GM19351 (cell line): ENCODE data around the gene CDKN1C.

Experiments
- ATAC-seq: cut with Tn5 transposase; IDR thresholded peaks from one replicate; pipeline ENCODE4 v1.9.1; 2021; ENCODE audit warnings: mild to moderate bottlenecking, moderate library complexity; ENCODE audit not compliant: unreplicated experiment

Gene CDKN1C

DNA sequence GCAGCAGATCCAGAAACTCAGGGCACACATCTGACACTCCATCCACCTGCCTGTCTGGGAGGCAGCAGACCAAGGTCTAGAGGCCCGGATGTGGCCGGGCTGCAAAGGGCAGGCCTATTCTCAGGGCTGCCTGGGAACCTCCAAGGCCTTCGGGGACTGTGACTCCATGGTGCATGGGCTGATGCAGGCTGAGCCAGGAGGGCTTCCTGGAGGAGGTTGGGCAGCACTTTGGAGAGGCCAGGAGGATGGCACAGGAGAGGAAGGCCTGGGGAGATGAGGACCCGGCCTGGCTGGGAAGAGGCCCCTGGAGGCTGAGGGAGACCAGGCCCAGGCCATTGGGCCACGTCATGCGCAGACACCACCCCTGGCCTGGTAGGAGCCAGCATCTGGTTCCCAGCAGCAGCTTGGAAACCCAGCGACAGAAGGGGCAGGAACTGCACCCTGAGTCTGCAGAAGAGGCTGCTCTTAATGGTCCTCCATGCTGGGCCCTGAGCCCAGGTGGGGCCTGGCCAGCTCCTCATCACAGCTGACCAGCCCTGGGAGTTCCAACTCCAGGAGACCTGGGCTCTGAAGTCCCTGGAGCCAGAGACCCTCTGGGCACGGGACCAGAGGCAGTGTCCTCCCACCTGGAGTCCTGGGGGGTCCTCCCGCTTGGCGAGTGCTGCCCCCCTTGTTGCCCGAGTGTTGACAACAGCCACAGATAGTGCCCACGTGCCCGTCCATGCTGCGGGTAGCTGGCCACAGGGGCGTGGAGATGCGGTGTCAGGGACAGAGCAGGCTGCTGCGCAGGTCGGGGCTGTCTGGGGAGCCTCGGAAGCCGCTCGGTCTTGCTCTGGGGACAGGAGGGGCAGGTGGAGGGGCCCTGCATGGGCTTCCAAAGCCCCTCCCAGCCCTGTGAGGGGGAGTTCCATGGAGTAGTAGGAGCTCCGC is 38.1 kb upstream of the CDKN1C start:
- no peak for ATAC-seq

DNA sequence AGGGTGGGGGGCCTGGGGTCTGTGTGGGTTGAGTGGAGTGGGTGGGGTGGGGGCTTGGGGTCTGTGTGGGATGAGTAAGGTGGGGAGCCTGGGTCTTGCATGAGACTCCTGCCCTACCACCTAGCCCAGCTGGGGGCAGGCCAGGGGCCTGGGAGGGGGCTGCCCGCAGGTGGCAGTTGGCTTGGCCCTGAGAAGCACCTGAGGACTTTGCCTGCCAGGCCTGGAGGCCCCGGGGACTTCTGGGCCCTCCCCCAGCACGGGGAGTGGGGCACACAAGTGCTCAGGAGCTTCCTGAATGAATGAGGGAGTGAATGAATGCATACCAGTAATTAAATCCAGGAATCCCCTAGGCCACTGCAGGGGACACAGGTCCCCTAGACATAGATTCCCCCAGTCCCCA is 37.1 kb upstream of the CDKN1C start:
- ATAC-seq, result no peak

DNA sequence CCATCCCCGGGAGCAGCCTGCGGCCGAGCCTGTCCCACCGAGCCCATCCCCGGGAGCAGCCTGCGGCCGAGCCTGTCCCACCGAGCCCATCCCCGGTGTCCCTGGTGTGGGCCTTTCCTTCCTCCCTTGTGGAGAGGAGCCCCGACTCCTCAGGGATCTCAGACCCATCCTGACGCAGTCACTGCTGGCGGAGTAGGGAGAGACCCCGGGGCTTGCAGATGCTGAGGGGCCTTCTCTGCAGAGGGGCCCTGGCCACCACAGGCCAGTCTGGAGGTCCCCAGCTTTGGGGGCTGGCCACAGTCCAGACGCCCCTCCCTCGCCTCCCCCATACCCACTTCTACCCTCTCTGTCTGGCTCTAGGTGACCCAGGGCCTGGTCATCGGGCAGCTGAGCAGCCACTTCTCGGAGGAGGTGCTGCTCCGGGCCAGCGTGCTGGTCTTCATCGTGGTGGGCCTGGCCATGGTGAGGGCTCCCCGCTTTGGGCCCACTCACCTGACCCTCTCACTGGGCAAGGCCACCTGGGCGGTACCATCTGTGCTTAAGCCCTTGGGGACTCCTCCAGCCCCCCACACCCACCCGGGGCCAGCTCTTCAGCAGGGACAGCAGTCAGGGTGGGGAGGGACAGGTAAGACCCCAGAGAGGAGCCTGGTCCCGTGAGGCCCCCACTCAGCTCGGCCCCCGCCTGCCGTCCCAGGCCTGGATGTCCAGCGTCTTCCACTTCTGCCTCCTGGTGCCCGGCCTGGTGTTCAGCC is 36.3 kb upstream of the CDKN1C start:
- no peak for ATAC-seq

DNA sequence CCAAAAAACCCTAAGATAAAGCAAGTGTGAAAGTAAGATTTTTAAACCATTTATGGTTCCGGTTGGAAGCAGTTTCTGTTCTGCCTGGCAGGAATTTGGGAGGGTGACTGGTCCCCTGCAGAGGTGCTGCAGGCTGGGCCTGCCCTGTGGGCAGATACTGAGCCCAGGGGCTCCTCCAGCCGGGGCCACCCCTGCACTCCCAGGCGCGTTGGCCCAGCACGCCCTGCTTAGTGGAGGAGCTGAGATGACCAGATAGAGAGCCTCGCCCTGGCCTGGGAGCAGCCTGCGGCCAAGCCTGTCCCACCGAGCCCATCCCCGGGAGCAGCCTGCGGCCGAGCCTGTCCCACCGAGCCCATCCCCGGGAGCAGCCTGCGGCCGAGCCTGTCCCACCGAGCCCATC is 35.7 kb upstream of the CDKN1C start:
- ATAC-seq, result no peak

DNA sequence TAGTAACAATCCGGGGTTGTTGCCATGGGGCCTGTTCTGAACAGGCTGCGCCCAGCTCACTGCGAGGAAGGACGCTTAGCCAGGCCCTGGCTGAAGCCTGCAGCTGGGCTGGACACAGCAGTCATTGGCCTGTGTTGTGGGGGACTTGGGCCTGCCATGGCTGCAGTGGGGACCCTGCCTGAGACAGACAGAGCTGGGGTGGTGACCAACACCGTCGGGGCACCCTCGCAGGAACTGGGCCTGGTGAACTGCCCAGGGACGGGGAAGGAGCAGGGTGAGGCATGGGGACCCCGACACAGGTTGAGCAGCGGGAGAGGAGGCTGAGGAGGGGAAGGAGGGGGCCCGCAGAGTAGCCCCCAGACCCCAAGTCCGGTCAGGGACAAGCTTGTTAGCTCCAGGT is 34.8 kb upstream of the CDKN1C start:
- ATAC-seq, result no peak

DNA sequence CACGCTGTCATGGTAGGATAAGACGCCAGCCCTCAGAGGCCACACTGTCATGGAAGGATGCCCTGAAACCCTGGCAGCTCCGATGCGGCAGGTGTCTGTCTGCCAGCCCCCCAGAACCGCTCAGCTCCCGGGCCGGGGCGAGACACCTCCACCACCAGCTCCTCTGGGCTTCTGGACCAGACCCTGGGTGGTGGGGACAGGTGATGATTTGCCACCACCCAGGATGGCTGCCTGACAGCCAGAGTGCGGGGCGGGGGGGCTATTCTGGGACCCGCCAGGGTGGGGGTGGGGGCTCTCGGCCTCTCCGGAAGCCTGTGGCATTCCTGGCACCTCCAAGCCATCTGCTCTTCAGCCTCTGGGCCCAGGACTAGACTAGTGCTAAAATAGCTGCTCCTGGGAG is 34.3 kb upstream of the CDKN1C start:
- ATAC-seq, result no peak

DNA sequence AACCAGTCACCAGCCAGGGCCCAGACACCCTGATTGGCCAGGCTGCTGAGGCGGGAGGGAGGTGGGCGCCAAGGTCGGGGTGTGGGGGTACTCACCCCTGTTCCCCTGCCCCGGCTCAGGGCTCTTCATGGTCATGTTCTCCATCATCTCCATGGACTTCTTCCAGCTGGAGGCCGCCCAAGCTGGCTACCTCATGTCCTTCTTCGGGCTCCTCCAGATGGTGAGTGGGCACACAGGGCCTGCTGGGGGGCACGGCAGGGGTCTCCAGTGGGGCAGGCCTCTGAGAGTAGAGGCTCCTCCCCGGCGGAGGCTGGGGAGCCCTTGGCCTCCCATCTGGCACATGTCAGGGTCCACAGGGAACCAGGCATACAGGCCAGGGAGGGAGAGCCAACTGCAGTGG is 33.6 kb upstream of the CDKN1C start:
- ATAC-seq, result no peak

DNA sequence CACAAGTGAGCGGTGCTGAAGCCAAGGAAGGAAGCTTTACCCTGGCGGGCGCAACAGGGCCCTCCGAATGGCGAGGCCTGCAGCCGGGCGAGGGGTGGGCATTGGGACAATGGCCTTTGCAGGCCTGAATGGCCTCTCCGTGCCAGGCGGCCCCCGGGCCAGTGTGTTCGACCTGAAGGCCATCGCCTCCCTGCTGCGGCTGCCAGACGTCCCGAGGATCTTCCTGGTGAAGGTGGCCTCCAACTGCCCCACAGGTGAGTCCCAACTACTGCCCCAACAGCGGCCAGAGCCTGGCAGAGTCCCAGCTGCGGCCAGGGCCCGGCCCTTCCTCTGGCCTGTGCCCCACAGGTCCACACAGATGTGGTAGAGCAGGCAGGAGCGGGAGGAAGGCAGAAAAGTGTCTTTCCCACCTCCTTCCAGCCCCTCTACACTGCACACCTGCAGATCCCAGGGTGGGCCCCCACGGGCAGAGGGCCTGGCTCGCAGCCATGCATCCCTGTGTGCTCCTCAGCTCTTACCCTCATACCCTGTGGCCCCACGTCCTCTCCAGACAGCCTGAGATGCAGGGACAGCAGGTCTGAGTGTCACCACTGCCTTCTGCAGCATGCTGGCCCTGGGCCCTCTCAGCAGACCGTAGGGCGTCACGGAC is 32.4 kb upstream of the CDKN1C start:
- no peak for ATAC-seq

DNA sequence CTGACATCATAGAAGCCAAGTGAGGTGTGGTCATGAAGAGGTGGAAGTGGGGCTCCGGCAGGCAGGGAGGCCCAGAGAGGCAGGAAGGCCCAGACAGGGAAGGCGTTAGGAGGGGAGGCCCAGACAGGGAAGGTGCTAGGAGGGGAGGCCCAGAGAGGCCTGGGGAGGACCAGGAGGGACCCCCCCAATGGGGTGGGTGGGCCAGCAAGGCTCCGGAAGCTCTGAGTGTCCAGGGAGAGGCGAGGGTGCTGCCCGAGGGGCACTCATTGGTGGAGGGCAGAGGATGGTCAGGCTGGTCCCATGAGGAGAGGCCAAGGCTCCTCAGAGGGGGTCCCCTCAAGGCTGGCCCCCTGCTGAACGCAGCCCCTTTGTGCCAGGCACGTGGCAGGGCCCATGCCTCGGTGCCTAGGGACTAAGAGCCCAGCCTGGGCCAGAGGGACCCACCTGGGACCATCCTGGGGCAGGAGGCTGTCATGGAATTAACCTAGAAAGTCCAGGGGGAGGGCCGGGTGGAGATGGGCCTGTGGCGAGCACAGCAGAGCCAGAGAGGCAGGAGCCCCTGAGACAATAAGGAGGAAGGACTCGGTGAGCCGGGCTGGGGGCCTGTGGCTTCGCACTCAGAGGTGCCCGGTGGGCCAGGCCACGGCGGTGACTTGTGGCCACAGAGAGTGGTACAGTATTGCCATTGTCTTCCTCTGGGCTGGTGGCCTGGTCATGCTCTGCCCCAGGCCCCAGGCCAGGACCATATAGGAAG is 31.5 kb upstream of the CDKN1C start:
- ATAC-seq, result no peak

DNA sequence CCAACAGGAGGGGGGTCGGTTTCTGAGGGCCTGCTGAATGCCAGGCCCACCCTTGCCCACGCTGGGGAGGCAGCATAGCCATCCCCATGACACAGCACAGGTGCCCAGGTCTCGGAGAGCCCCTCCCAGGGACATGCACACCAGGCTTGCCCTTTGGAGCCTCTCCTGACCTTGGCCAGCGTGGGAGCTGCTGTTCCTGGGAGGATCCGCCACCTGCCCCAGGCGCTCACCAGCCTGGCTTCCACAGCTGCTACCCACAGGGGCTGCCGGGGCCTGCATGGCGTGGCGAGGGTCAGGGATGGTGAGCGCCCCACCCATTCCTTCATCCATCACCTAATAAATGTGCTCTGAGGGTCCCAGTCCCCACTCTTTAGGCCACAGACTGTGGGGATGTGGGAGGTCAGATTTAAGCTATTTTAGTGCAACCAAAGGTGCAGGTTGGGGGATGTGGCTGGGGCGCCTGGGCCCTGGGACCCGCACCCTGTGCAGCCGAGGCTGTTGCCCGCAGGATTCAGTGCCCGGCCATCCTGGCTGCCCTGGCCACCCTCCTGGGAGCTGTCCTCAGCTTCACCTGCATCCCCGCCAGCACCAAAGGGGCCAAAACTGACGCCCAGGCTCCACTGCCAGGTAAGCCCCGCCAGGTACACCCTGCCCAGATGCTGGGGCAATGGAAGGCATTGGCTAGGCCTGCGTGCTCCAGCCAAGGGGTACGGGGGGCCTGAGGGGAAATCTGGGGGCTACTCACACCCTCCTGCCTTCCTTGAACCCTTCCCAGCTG is 30.7 kb upstream of the CDKN1C start:
- no peak for ATAC-seq

DNA sequence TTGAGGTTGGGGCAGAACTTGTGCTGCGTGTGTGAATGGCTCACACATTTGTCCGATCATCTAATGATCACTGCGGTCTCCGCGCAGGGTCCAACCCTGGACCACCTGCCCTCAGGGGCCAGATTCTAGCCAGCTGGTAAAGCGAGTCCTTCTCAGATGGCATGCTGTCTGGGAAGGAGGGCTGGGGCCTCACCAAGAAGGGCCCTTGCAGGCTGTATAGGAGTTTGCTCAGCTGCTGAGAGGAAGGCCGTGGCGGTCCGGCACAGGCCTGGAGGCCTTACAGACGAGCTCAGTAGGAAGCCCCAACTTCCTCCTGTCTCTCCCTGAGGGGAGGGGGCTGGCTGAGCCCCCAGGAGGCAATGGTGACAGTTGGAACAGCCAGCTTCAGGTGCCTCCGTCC is 29.9 kb upstream of the CDKN1C start:
- ATAC-seq, result no peak

DNA sequence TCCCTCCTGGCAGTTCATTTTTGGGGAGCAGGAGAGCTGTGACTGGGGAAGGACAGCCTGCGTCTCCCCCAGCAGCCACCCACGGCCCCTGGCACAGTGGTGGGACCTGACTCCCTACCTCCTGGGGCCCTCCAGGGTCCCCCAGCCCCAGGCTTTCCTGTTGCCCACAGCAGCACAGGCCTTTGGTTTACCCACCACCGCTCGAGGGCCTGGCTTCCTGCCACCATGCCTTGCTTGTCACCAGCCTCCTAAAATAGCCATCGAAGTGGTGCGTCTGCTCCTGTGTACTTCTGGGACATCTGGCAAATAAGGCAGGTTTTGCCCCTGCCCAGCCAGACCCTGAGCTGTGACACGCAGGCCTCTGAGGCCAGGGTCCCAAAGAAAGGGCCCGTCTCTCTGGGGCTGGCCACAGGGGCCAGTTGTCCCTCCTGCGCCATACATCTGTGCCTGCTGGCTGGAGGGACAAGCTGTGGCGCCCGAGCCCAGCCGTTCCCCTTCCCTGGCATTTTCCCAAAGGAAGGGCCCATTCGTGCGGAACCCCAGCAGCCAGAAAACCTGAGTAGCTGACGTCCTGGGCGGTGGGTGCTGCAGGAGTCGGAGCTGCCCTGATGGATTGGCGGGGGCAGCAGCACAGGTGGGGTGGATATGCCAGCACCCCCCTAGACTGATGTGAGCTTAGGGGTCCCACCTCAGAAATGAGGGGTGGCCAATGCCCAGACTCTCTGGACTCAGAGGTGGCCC is 29.1 kb upstream of the CDKN1C start:
- no peak for ATAC-seq

DNA sequence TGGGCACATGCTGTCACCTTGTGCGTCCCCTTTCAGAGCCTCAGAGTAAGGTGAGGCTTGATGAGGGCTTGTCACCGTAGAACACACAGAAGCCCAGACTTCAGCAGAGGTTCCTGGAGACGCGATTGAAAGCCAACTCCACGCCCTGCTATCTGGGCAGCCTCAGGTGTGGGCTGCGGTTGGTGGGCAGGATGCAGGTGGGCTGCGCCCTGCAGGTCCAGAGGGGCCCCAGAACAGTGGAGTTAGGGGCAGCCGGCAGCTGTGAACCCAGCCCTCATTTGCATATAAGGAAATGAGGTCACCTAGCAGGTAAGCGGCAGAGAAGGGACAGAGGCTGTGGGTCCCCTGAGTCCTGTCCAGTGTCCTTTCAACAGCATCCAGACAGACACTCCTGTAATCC is 28.2 kb upstream of the CDKN1C start:
- ATAC-seq, result no peak

DNA sequence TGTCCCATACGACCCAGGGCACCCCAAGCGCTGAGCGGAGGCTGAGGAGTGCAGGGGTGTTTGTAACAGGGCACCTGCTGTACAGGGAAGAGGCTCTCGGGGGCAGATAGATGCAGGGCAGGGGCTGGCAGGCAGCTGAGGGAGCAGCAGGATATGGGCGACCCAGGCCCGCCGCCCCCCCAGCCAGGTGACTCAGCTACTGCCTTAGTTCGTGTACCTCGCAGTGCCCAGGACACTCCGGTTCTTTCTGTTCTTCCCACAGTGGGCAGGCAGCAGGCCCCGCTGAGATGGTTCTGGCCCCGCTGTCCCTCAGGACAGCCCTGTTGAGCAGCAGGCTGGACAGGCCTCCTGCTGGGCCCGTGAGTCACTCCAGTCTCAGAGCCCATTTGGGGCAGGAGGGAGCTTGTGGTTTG is 27.4 kb upstream of the CDKN1C start:
- no peak for ATAC-seq

DNA sequence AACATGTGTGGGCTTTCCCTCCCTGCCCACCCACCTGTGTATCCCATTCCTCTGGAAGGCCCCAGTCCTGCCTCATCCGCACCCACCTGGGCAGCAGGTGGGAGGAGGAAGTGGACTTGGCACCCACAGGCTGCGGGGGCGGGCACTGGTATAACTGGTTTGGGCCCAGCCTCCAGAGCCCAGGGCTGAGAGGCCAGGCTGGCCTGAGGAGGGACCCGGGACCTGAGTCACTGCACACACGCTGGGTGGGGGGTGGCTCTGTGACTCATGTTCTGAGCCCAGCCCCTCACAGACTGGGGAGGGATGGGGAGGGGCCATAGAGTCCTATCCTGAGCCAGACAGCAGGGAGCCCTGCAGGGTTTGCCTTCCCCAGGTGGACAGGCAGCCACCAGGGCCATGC is 26.9 kb upstream of the CDKN1C start:
- ATAC-seq, result no peak

DNA sequence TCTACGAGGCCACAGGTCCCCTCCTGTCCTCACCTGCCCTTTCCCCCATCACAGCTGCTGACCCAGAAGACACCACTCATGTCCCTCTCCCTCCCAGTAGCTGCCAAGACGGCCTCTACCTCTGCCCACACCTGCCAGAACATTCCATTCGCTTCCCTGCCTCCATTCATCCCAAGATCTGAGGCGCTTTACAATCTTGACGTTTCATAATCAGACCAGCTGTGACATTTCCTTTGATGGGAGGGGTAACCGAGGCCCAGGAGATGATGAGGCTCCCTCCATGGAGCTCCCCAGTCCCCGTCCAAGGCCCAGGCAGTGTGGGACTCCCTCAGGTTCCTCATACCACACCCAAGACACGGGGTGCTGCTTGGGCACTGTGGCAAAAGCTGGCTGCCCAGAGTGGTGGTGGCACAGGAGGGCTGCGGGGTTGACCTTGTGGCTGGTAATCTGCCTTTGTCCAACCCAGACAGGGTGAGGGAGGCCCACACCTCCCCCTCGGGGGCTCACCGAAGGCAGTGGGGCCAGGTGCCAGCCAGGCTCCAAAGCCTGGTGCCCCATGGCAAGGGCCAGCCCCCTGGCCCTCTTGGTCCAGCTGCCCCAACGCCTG is 26.3 kb upstream of the CDKN1C start:
- ATAC-seq, result no peak

DNA sequence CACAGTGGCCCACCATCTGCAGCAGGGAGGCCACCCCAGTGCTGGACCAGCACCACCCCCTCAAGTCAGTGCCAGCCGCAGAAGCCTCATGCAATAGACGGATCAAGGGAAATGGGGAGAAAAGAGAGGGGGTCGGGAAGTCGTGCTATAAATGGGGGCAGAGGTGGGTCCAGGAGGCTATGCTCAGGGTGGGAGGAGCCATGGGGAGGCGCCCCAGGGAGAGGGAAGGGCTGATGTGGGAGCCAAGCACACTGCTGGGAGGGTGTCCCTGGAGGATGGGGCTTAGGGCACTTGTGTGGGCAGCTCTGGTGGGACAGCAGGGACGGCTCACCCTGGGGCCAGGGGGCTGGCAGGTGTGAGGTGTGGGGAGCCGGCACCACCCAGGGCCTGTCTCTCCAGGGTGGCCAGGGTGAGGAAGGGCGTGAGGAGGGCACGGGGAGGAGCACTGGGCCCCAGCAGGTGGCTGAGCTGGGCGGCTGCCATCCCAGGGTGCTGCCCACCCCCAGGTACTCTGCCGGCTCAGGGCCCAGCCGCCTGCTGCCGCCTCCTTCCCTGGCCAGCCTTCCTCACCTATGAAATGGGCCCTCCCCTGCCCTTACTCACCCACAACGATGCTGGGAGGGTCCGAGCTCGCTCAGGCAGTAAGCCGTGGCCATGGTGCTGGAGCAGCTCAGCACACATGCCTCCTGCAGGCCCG is 25.7 kb upstream of the CDKN1C start:
- ATAC-seq, result no peak

DNA sequence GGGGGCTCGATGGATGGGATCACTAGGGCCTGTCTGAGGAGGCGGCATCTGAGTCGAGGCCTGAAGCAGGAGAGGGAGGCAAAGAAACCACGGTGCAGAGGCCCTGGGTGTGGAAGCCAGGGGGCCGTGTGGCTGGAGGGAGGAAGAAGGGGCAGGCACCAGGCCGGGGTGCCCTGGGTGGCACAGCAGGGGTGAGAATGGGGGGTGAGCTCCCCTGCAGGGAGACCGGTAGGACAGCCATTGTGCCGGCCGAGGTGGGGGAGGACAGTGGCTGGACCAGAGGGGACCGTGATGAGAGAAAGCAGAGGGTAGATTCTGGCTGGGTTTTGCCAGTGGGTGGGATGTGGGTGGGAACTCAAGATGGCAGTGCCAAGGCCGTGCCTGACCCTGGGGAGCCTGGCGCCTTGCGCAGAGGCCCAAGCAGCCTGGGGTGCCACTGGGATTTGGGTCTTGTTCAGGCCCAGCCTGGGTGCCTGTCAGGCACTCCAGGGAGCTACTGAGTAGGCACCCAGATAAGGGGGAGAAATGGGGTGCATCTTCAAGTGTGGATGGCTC is 24.9 kb upstream of the CDKN1C start:
- ATAC-seq, result no peak
